Lung (tissue), 16 donors: ENCODE data around the gene KCTD21. TPM values are rescaled to one million over a fixed set of nuclear protein-coding genes. Genes with fewer than 3 reads are reported as not detected.
"Not testable (repeated sequence)": the region's sequence is repeated elsewhere in the genome, so short reads cannot be mapped to it uniquely, and the experiment has no call there.

Experiments
- ATAC-seq: fragments of 200-7000 bp; cut with Tn5 transposase; one replicate; pipeline ENCODE4 v1.9.1; 2020; ENCODE audit warnings: moderate number of reproducible peaks; ENCODE audit not compliant: insufficient read depth, low FRiP score
- DNase-seq, 3 donors: peaks; one replicate each; pipeline ENCODE4 v3.0.0-alpha.2; 2013 to 2017
- H3K27ac ChIP-seq, 2 donors: one replicate each; pipeline ENCODE4 v1.5.1; 2013; ENCODE audit warnings: mild to moderate bottlenecking in 2 of 2, moderate library complexity in 2 of 2, control low read depth in 1 of 2, inconsistent platforms in 1 of 2, low read depth in 1 of 2, low read length in 1 of 2
- H3K27me3 ChIP-seq, 3 donors: one replicate each; pipeline ENCODE4 v1.5.1; 2013; ENCODE audit warnings: low read length in 2 of 3; ENCODE audit not compliant: control insufficient read depth in 3 of 3, insufficient read depth in 3 of 3
- H3K36me3 ChIP-seq, 4 donors: one replicate each; pipeline ENCODE4 v1.5.1; 2013; ENCODE audit warnings: low read length in 4 of 4, mild to moderate bottlenecking in 1 of 4, moderate library complexity in 1 of 4; ENCODE audit not compliant: control insufficient read depth in 4 of 4, insufficient read depth in 4 of 4
- H3K4me1 ChIP-seq, 5 donors: one replicate each; pipeline ENCODE4 v1.5.1; 2013; ENCODE audit warnings: low read length in 5 of 5, mild to moderate bottlenecking in 2 of 5, moderate library complexity in 1 of 5; ENCODE audit not compliant: control insufficient read depth in 5 of 5, insufficient read depth in 5 of 5
- H3K4me3 ChIP-seq: one replicate; pipeline ENCODE4 v1.5.1; 2013; ENCODE audit warnings: mild to moderate bottlenecking, control low read depth, moderate library complexity
- H3K9ac ChIP-seq, 2 donors: one replicate each; pipeline ENCODE4 v1.5.1; 2013; ENCODE audit warnings: low read length in 2 of 2, control low read depth in 1 of 2; ENCODE audit not compliant: insufficient read depth in 1 of 2
- H3K9me3 ChIP-seq, 4 donors: one replicate each; pipeline ENCODE4 v1.5.1; 2013; ENCODE audit warnings: low read length in 3 of 4, mild to moderate bottlenecking in 1 of 4, moderate library complexity in 1 of 4; ENCODE audit not compliant: control insufficient read depth in 4 of 4, insufficient read depth in 3 of 4
- CTCF ChIP-seq: IDR thresholded peaks from 2 replicates; pipeline ENCODE4 v1.5.1; 2012; ENCODE audit warnings: mild to moderate bottlenecking; ENCODE audit errors: control extremely low read depth, extremely low read depth
- WGBS, 2 donors: extraction: QIAGEN DNeasy Blood & Tissue Kit; methylation state at CpG; one replicate each; pipeline ENCODE4 v1.1.7; 2013; 5-methylcytosine and 5-hydroxymethylcytosine counted together
- long read RNA-seq, 5 donors: transcript quantifications; one replicate each; lab custom pipeline, GENCODE V29; 2026
- polyA plus RNA-seq, 2 donors: library from polyadenylated mRNA; stranded (reverse); fragments of 200-250 nt; gene quantifications; one replicate each; pipeline ENCODE4 v1.2.1, GENCODE V29; 2013
- total RNA-seq, 2 donors: library from RNA; depleted of rRNA in 1 of 2; stranded (reverse); fragments of >200 nt in 1 of 2; gene quantifications; one replicate each; pipeline ENCODE4 v1.2.1, GENCODE V29; 2014 to 2021
- donor health status: control.
- donor health status: control.
- donor health status: Bipolar disorder and iron deficiency.
- donor health status: healthy.
- donor health status: DM: yes; HTN: yes; CAD: no.

The KCTD21 gene
- 10 to 100 TPM in 1 of 2 donors, 1 to 10 TPM in 1; 8.9 to 10.8 TPM for total RNA-seq
- polyA plus RNA-seq = 1 to 10 TPM; 4.1 to 6.1 TPM
- long read RNA-seq, donor 1 = 0 reads
- long read RNA-seq, donor 2, partial matches to known transcripts = 0 of 1 reads
- long read RNA-seq, donor 2, other reads (novel, unspliced or antisense) = 0 of 1 reads
- long read RNA-seq, donor 3 = 0 reads
- long read RNA-seq, donor 4, partial matches to known transcripts = 0 of 1 reads
- long read RNA-seq, donor 4, other reads (novel, unspliced or antisense) = 0 of 1 reads
- long read RNA-seq, donor 5 = 0 reads

DNA sequence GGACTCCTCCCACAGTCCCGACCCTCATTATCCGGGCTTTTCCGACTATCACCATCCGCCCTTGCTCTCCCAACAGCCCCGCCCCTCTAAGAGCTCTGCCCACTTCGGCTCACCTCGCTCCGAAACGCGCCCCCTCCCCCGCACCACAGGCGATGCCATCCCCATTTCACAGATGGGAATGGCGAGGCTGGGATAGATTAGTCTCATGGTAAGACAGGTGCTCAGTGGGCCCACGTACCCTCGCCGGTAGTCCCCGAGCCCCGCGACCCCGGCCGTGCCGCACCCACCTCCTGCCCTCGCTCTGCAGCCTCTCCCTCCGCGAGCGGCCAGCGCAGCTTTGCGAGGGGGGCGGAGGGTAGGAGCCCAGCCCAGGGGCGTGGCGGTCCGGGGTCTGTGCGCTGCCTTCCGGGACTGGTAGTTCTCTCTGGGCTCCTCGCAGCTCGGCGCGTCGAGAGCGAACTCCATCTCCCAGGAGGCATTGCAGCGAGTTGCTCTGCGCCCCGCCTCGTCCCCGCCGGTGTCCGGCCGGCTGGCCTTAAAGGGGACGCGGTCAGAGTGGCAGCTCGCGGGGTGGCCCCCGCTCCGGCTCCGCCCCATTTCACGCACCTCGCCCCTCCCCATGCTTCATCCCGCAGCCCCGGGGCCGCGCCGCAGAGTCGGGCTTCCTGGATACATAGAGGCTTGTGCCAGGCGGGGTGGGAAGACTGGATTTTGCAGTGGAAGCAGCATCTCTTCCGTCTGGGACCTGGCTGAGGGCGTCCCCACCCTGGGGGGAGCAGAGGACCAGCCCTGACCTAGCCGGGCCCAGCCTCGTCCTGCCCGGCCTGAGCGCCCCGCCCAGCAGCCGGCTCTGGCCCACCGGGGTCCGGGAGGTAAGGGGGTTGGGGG lies at the start of gene KCTD21, which contains the start of gene USP35:
TSS of gene KCTD21 (minus strand) at position 341 of the 888 bp plus-strand sequence. CDS start 14,072 bp downstream, outside the sequence.
TSS of gene USP35 (plus strand) at position 634 of the 888 bp plus-strand sequence. CDS start 7,327 bp downstream, outside the sequence.
- WGBS, 2 donors = 0 to 1% methylated on average over 61 to 74 of the region's 74 CpGs
- H3K9me3 ChIP-seq = no peaks in the 10 kb centered on the region
- H3K36me3 ChIP-seq = no peaks in the 10 kb centered on the region
- H3K4me1 ChIP-seq = peaks cover 0 to 26% (median 0%) of the 10 kb centered on the region in 5 donors
- no peaks in the 10 kb centered on the region for H3K27me3 ChIP-seq
- peak within 1 kb of the TSS; percentile 67 for H3K4me3 ChIP-seq
- DNase-seq (peak; percentile 97 to 98 (median 97)), ATAC-seq (peak; percentile 97)
- H3K9ac ChIP-seq = peak within 1 kb of the TSS in 1 of 2 donors; percentile 68
- TF ChIP-seq CTCF = no peak
- peak within 1 kb of the TSS; percentile 44 to 53 for H3K27ac ChIP-seq

DNA sequence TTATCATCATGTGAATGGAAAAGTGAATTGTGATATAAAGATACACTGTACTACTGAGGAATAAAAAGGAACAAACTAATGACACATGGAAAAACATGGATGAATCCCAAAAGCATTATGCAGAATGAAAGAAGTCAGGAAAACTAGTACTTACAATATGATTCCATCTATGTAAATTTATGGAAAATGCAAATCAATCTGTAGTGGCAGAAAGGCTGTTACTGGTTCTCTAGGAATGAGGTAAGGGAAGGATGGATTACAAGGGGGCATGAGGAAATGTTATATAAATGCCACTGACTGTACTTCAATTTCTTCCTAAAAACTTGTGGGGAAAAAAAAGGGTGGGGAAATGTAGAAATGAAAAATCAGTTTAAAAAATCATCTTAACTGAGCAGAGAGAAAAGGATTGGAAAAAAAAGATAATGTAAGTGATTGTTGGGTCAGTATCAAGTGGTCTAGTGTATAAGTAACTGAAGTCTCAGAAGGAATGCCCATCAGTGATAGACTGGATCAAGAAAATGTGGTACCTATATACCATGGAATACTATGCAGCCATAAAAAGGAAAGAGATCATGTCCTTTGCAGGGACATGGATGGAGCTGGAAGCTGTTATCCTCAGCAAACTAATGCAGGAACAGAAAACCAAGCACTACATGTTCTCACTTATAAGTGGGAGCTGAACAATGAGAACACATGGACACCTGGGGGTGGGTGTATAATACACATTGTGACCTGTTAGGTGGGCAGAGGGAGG lies 49.0 kb upstream of the KCTD21 start:
- DNase-seq (no peak), ATAC-seq (no peak)
- Histone ChIP-seq H3K36me3 (peaks cover 0 to 5% (median 0%) of the 10 kb centered on the region in 4 donors), H3K27me3 (no peaks in the 10 kb centered on the region), H3K9ac (no peak overlapping the region), H3K4me3 (no peak overlapping the region), H3K27ac (no peak overlapping the region), H3K4me1 (peaks cover 0 to 2% (median 0%) of the 10 kb centered on the region in 5 donors), H3K9me3 (peaks cover 0 to 9% (median under 1%) of the 10 kb centered on the region in 4 donors)
- no peak for TF ChIP-seq CTCF

- no peak for TF ChIP-seq CTCF
- Histone ChIP-seq H3K4me3 (no peak overlapping the region), H3K9ac (no peak overlapping the region), H3K27me3 (no peaks in the 10 kb centered on the region), H3K9me3 (no peaks in the 10 kb centered on the region), H3K4me1 (peaks cover 0 to 15% (median 0%) of the 10 kb centered on the region in 5 donors), H3K36me3 (peaks cover 0 to 2% (median 0%) of the 10 kb centered on the region in 4 donors), H3K27ac (no peak overlapping the region)
- WGBS, 2 donors = 82 to 91% methylated on average over 5 of the region's 5 CpGs
- DNase-seq (no peak), ATAC-seq (no peak)
Observed at GRCh38 chr11:78234006-78234405, 45.6 kb upstream of the KCTD21 start.

- not testable (repeated sequence) for ATAC-seq, H3K27ac ChIP-seq, H3K9ac ChIP-seq, H3K4me3 ChIP-seq, DNase-seq, H3K9me3 ChIP-seq, H3K36me3 ChIP-seq, H3K27me3 ChIP-seq
- WGBS, 2 donors = 96 to 98% methylated on average over 6 of the region's 6 CpGs
- H3K4me1 ChIP-seq = peaks cover 0 to 15% (median 0%) of the 10 kb centered on the region in 5 donors
Observed at GRCh38 chr11:78233046-78233445, 44.6 kb upstream of the KCTD21 start.
